Posterior vena cava (tissue), 2 donors: ENCODE measurements around the gene KCNIP4. TPM values are rescaled to one million over a fixed set of nuclear protein-coding genes. Genes with fewer than 3 reads are reported as not detected.

Experiments used
- DNase-seq: peaks from one replicate; pipeline ENCODE4 v3.0.0-alpha.2; 2020; ENCODE audit warnings: low spot score
- intact Hi-C, 2 donors: fragments of 100-400 bp; cut with DNase I; formaldehyde crosslinking; loops; one replicate each; pipeline versions ENCODE4 v1.14.1 to v1.14.2; 2022 to 2023
- total RNA-seq, 2 donors: library from RNA; stranded (reverse); fragmentation: NEBNext Ultra II Directional; extraction: Animal tissue kit (Norgen Biotek cat#: 25700); gene quantifications; one replicate each; pipeline ENCODE4 v1.2.1, GENCODE V29; 2021
- donor health status: DM: yes; HTN: yes; CAD: no.
- donor health status: DM: yes; HTN: yes; CAD: no.

The KCNIP4 gene
- total RNA-seq, 2 donors from 2014 or later = 0.60 TPM; not detected in 1

DNA sequence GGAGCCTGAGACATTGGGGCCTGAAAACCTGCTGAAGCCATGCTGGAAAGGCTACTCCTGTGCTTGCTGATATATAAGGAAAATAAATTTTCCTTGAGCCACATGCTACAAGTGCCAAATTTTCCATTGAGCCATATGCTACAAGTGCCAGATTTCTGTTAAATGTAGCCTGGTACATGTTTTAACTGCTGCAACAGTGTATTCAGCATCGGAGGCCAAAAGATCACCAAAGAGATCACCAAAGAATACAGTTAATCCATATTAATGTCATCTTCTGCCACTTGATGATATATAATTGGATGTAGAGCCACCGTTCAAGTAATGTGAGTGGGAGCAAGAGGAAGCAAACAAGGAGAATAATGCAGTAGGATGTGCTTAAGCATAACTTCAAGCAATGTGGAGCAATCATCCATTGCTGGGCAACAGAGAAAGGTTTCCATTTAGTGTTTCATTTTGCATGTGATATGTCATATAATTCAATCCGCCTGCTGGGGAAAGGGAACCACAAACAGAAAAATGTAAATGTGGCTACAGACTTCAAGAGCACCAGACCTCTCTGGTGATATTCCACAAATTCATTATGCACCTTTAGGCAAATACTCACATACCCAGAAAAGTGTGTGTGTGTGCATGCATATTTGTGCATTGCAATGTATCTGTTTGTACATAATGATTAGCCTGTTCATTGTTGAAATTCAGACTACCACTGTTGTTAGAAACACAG, 295.9 kb downstream of the KCNIP4 start:
- intact Hi-C loops = no loop called here

GRCh38 chr4:21649391-21650090, 299.0 kb downstream of the KCNIP4 start:
- no peak for DNase-seq
- intact Hi-C loops = no loop called here

More for the DNA sequence above, 295.9 kb downstream of the KCNIP4 start:
- no peak for DNase-seq

GRCh38 chr4:21645776-21646175, 302.8 kb downstream of the KCNIP4 start:
- intact Hi-C loops = no loop called here
- DNase-seq = no peak

DNA sequence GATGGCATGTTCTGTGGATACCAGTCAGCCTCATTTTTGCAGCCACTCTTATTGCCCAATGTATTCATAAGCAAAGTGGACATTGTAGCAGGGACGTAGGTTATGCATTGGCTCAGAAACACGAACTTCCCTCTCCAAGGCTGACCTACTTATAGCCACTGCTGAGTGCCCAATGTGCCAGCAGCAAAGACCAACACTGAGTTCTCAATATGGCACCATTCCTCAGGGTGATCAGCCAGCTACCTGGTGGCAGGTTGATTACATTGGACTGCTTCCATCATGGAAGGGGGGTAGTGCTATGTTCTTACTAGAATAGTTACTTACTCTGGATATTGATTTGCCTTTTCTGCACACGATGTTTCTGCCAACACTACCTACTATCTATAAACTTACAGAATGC, 306.9 kb downstream of the KCNIP4 start:
- DNase-seq = no peak
- intact Hi-C loops = no loop called here

DNA sequence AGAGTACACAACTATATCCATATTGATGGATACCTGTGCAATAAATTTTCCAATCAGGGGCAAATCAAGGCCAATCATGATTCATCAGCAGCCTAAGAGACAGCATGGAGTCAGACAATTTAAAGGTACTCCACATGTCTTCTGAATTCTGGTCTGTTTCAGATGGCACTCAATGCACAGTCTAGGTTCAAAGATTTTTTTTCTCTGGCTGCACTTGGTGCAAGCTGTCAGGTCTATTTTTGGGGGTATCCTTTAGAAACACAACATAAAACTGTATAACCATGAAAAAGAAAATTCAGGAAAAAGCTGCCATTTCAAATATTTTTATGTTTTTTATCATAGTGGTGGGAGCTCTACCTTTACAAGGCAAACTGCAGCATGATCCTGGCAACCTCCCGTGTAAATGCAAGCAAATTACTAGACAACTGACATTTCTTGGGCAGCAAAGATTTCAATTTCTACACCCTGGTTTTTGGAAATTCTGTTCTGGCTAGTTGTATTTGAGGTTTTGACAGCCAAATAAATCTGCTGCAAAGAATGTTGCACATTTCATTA, 310.3 kb downstream of the KCNIP4 start:
- DNase-seq = no peak
- intact Hi-C loops = no loop called here

- intact Hi-C loops = no loop called here
- DNase-seq = no peak
Measured at GRCh38 chr4:21628916-21629610, 319.5 kb downstream of the KCNIP4 start.

DNA sequence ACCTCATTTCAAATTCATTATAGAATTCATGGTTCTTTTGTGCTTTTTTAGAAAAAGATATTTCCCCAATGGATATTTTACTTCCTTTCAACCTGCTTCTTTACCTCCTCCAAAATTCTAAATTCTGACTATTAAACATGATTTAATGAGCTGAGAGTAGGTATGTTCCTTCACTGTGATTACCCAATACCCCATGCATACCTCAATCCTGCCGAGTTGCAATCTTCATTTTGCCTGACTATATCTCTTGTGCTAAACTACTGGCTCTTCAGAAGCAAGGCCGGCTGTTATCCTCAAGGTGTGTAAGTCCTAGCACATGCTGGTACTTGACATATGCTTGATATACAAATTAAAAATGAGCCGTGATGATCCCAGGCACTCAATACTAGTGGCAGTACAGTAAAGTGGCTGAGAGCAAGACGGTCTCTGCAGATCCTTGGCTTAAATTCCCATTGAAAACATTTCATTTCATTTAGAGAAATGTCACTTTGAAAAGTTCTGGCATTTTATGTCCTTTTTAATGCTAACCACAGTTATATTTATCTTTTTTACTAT, 320.4 kb downstream of the KCNIP4 start:
- no peak for DNase-seq
- intact Hi-C loops = no loop called here

DNA sequence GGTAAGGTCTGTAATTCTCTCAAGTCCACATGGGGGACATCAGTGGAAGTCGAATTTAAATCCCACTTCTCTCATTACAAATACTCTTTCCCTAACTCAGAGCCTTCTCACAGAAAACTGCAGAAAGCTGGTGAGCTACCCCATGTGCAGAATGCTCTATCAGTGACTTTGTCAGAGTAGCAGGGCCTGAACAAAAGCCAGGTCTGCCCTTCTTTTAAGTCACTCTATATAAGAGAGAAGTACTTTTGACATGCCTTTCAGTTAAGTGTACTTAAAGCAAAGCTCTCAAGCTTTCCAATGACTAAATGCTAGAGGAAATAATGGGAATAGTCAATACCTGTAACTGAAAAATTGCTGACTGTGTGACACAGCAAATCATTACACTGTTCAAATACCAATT, 323.1 kb downstream of the KCNIP4 start:
- intact Hi-C loops = no loop called here
- DNase-seq = no peak

- no peak for DNase-seq
- intact Hi-C loops = no loop called here
Measured at GRCh38 chr4:21605006-21605405, 343.6 kb downstream of the KCNIP4 start.

DNA sequence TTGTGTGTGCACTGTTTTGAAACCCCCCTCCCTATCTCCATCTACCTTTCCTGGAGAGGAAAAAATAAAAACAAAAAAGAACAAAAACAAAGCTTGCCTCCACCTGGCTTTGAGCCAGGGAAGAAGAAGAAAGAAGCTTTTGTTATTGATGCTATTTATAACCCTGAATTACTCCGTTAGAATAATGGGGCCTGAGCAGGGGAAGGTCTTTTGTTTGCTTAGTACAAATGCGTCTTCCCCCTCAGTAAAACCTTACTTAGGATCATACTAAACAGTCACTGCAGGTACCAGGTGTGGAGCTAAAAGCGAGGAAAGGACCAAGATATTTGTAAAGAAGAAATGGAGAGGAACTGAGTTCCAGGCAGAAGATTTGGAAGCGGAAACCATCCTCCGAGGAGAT, 352.1 kb downstream of the KCNIP4 start:
- no peak for DNase-seq
- intact Hi-C loops = no loop called here

DNA sequence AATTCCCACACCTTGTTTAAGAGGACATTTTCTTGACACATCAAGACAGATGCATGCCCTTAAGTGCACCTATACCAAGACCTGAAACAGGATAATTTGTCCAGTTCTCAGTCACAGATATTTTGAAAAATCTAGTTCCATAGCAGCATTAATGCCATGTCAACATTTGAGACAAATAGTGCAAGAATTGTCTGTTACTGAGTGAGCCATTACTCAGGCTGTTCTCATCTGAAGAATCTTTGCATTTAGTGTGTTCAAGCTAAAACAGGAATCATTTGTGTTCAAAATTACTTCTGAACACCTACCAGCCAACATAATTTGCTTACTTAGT, 354.9 kb downstream of the KCNIP4 start:
- DNase-seq = no peak
- intact Hi-C loops = no loop called here

DNA sequence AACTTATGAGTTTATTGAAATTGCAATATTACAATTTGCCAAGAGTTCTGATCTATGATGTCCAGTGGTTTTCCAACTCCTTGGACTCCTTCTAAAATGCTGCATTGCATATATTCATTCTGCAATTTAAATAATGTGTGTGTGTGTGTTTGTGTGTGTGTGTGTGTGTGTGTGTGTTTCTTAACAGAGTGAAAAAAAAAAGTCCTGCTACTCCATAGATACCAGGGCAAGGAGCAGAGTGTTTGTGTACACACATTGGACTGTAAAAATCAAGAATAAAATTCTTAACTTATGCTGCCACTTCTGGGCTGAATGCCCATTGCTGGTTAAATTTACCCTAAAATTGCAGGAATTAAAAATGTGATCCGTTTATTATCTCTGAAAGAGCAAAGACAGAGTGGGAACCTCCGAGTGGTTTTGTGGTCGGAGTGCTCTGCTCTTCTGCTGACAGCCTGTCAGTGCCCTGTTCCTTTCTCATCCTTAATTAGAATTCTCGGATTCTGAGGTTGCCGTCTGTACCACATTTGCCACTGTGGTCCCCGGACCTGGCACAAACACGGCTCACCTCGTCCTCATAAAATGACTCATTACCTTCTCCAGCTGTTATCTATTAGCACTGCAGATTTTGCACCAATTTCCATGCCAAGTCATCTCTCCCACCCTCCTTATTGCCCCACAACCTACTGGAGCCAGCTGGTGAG, 355.5 kb downstream of the KCNIP4 start:
- DNase-seq = no peak
- intact Hi-C loops = no loop called here

GRCh38 chr4:21577056-21577455, 371.5 kb downstream of the KCNIP4 start:
- intact Hi-C loops = no loop called here
- no peak for DNase-seq

DNA sequence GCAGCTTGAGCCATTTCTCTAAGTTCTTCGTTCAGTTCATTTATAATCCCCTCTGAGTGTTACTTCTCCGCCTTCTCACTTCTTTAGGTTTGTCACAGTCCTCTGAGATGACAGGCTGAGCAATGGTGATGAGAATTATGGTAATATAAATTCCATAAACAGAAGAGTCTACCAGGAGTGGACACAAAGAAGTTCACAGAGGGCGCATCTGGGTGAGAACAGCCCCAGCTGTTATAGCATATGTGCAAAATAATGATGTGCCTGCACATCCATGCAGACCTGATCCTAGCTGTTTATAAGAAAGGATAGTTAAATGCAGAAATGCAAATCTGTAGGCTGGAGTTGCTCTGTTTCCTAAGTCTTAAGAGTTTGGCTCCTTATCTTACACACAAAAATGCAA, 377.5 kb downstream of the KCNIP4 start:
- intact Hi-C loops = no loop called here
- no peak for DNase-seq

GRCh38 chr4:21569638-21570037, 378.9 kb downstream of the KCNIP4 start:
- intact Hi-C loops = no loop called here
- no peak for DNase-seq

DNA sequence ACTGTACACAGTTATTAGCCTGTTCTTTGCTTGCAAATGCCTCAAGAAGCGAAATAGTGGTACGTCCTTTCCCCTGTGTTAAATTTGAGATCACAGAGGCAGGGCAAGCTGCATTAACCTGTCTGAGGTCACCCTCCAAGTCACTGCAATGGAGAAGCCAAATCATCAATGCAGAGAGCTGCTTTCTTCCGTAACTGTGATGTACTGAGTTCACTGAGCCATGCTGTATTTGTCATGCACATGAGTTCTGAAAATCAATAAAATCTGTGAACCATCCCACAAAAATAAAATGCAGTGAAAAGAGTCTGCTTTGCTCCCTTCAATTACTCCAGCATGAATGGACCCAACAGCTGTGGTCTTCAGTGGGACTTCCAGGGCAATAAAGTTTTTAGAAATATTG, 393.5 kb downstream of the KCNIP4 start:
- no peak for DNase-seq
- intact Hi-C loops = no loop called here

- DNase-seq = no peak
- intact Hi-C loops = no loop called here
Measured at GRCh38 chr4:21554500-21554899, 394.1 kb downstream of the KCNIP4 start.

GRCh38 chr4:21554066-21554465, 394.5 kb downstream of the KCNIP4 start:
- DNase-seq = no peak
- intact Hi-C loops = no loop called here

DNA sequence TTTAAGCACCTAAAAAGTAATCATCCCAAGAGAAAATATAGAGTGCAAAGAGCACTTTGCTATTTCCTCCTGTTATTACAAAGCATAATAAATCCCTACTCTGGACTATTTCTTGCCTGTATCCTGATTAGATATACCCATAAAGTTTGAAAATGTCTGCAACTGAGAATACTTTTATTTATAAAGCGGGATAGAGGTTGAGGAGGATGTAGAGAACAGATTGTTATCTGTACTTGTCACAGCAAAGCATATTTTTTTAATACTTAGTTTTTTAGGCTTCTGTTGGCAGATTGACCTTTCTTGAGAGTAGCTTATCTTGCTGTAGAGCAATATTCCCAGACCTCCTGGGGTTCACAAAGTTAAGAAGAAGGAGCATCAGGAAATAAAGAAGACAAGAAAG, 396.1 kb downstream of the KCNIP4 start:
- intact Hi-C loops = no loop called here
- DNase-seq = no peak

GRCh38 chr4:21544955-21545354, 403.6 kb downstream of the KCNIP4 start:
- DNase-seq = no peak
- intact Hi-C loops = no loop called here
